Germinal center (tissue), 1 donor: Measurements from ENCODE around the gene CD4.

Experiments
- DNase-seq: peaks from one replicate; pipeline ENCODE4 v3.0.0; 2012; ENCODE audit warnings: mixed read lengths, low spot score

CD4 gene

GRCh38 chr12:6828781-6829535, 39.6 kb downstream of the CD4 start:
- DNase-seq = peak; percentile 41

- no peak for DNase-seq
Measured at GRCh38 chr12:6829536-6830220, 40.4 kb downstream of the CD4 start.

- no peak for DNase-seq
Measured at GRCh38 chr12:6830286-6830890, 41.1 kb downstream of the CD4 start.

GRCh38 chr12:6830999-6831398, 41.7 kb downstream of the CD4 start:
- DNase-seq = no peak

GRCh38 chr12:6831450-6831995, 42.2 kb downstream of the CD4 start:
- DNase-seq = no peak

GRCh38 chr12:6832125-6832524, 42.8 kb downstream of the CD4 start:
- no peak for DNase-seq

GRCh38 chr12:6833189-6833890, 44.0 kb downstream of the CD4 start:
- no peak for DNase-seq

- DNase-seq = no peak
Measured at GRCh38 chr12:6834254-6834653, 44.9 kb downstream of the CD4 start.

GRCh38 chr12:6834873-6835272, 45.5 kb downstream of the CD4 start:
- DNase-seq = no peak

GRCh38 chr12:6836851-6837250, 47.5 kb downstream of the CD4 start:
- no peak for DNase-seq

- no peak for DNase-seq
Measured at GRCh38 chr12:6837370-6838060, 48.2 kb downstream of the CD4 start.

GRCh38 chr12:6838854-6839253, 49.5 kb downstream of the CD4 start:
- DNase-seq = no peak

- peak; percentile 91 for DNase-seq
Measured at GRCh38 chr12:6839482-6840201, 50.3 kb downstream of the CD4 start.

- DNase-seq = no peak
Measured at GRCh38 chr12:6840330-6840729, 51.0 kb downstream of the CD4 start.

GRCh38 chr12:6840761-6841515, 51.6 kb downstream of the CD4 start, which contains the start of gene GNB3:
Gene GNB3 (plus strand): TSS chr12:6840925. CDS start chr12:6841288, 363 bp downstream.
- DNase-seq = no peak

GRCh38 chr12:6842075-6842474, 52.7 kb downstream of the CD4 start:
- DNase-seq = no peak

GRCh38 chr12:6843118-6843902, 54.0 kb downstream of the CD4 start:
- DNase-seq = no peak

- DNase-seq = no peak
Measured at GRCh38 chr12:6845395-6845794, 56.1 kb downstream of the CD4 start.

GRCh38 chr12:6846316-6846869, 57.1 kb downstream of the CD4 start:
- no peak for DNase-seq
